Kidney (tissue), 14 donors: ENCODE data around the gene SLC5A3. TPM values are rescaled to one million over a fixed set of nuclear protein-coding genes. Genes with fewer than 3 reads are reported as not detected.

ENCODE experiments used
- DNase-seq, 5 donors: peaks; one replicate each; pipeline ENCODE4 v3.0.0-alpha.2; 2013 to 2020
- FAIRE-seq: peaks from 2 replicates; lab custom pipeline; 2012; peaks lifted over from hg19 to GRCh38; lab: Jason Lieb, UNC
- H3K27ac ChIP-seq, 2 donors: one replicate each; pipeline ENCODE4 v1.7.0; 2013; ENCODE audit warnings: low read depth in 2 of 2, low read length in 2 of 2, inconsistent platforms in 1 of 2
- H3K27me3 ChIP-seq: one replicate; pipeline ENCODE4 v1.7.1; 2013; ENCODE audit warnings: low read length, inconsistent platforms; ENCODE audit not compliant: control insufficient read depth, insufficient read depth
- H3K36me3 ChIP-seq, 3 donors: one replicate each; pipeline versions ENCODE4 v1.7.0 to v1.7.1; 2013; ENCODE audit warnings: low read length in 3 of 3, control low read depth in 1 of 3, inconsistent platforms in 1 of 3; ENCODE audit not compliant: insufficient read depth in 3 of 3, control insufficient read depth in 2 of 3
- H3K4me1 ChIP-seq, 3 donors: one replicate each; pipeline versions ENCODE4 v1.7.0 to v1.7.1; 2013; ENCODE audit warnings: low read length in 3 of 3, inconsistent platforms in 1 of 3, low read depth in 1 of 3; ENCODE audit not compliant: control insufficient read depth in 2 of 3, insufficient read depth in 2 of 3
- H3K4me3 ChIP-seq, 3 donors: one replicate each; pipeline versions ENCODE4 v1.7.0 to v1.8.1; 2013; ENCODE audit warnings: low read length in 3 of 3, control low read depth in 1 of 3, inconsistent platforms in 1 of 3
- H3K9ac ChIP-seq, 3 donors: one replicate each; pipeline versions ENCODE4 v1.7.0 to v1.7.1; 2013; ENCODE audit warnings: low read length in 3 of 3, control low read depth in 1 of 3, inconsistent platforms in 1 of 3
- H3K9me3 ChIP-seq, 3 donors: one replicate each; pipeline versions ENCODE4 v1.7.0 to v1.7.1; 2013; ENCODE audit warnings: low read length in 3 of 3, control low read depth in 1 of 3, inconsistent platforms in 1 of 3; ENCODE audit not compliant: control insufficient read depth in 2 of 3, insufficient read depth in 1 of 3
- intact Hi-C: fragments of 100-400 bp; cut with DNase I; formaldehyde crosslinking; loops from one replicate; pipeline ENCODE4 v1.11.1; 2022
- polyA plus RNA-seq: library from polyadenylated mRNA; stranded (reverse); fragments of 350-450 nt; fragmentation: Illumina TruSeq; extraction: RNeasy Lipid Tissue Mini Kit (QIAGEN cat#74804); gene quantifications from one replicate; pipeline ENCODE4 v1.2.3, GENCODE V29; 2014; ENCODE audit warnings: low read depth, low replicate concordance; ENCODE audit not compliant: insufficient read depth
- total RNA-seq: library from RNA; stranded (reverse); fragmentation: NEBNext Ultra II Directional; extraction: Animal tissue kit (Norgen Biotek cat#: 25700); gene quantifications from one replicate; pipeline ENCODE4 v1.2.1, GENCODE V29; 2021
- TF ChIP-seq, protein P1 (sequence below): IDR thresholded peaks from 3 replicates; pipeline ENCODE4 v1.5.1; 2012; ENCODE audit warnings: mild to moderate bottlenecking, moderate library complexity, borderline replicate concordance; ENCODE audit not compliant: insufficient read depth; ENCODE audit errors: extremely low read depth
- donor health status: control.
- donor health status: control.
- donor health status: control.
- donor health status: control.
- donor health status: control.
- donor health status: DM: yes; HTN: yes; CAD: no.
- donor health status: Normal renal cell carcinoma (clear cell type).

Gene SLC5A3
- total and polyA plus RNA-seq, 2 donors from 2014 or later = 12.4 to 26.0 TPM

DNA sequence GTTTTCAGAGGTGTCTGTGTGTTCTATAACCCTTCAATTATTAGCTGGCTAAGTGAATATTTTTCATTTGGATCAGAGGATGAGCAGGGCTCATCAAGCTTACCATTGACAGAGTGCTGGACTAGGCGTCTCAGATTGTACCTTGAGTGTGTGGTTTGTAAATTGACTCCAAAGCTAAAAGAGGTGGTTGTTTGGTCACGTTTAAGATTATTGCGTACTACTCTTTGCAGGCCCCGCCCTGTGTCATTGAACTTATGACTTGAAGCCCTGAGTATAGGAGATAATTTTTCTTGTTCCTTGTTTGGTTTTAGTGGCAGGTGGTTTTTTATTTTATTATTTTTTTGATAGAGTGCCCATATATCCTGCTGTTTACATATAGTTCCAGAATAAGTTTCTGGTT lies 17.7 kb downstream of the SLC5A3 start:
- Histone ChIP-seq H3K9ac (no peak overlapping the region), H3K9me3 (no peaks in the 10 kb centered on the region), H3K4me3 (no peak overlapping the region), H3K36me3 (peaks cover 0 to 12% (median 9%) of the 10 kb centered on the region in 3 donors), H3K27ac (no peak overlapping the region), H3K4me1 (peaks cover 0 to 9% (median 8%) of the 10 kb centered on the region in 3 donors), H3K27me3 (no peaks in the 10 kb centered on the region)
- TF ChIP-seq, protein P1, sequence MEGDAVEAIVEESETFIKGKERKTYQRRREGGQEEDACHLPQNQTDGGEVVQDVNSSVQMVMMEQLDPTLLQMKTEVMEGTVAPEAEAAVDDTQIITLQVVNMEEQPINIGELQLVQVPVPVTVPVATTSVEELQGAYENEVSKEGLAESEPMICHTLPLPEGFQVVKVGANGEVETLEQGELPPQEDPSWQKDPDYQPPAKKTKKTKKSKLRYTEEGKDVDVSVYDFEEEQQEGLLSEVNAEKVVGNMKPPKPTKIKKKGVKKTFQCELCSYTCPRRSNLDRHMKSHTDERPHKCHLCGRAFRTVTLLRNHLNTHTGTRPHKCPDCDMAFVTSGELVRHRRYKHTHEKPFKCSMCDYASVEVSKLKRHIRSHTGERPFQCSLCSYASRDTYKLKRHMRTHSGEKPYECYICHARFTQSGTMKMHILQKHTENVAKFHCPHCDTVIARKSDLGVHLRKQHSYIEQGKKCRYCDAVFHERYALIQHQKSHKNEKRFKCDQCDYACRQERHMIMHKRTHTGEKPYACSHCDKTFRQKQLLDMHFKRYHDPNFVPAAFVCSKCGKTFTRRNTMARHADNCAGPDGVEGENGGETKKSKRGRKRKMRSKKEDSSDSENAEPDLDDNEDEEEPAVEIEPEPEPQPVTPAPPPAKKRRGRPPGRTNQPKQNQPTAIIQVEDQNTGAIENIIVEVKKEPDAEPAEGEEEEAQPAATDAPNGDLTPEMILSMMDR = no peak
- DNase-seq (no peak), FAIRE-seq (no peak)
- intact Hi-C loops = no loop called here

DNA sequence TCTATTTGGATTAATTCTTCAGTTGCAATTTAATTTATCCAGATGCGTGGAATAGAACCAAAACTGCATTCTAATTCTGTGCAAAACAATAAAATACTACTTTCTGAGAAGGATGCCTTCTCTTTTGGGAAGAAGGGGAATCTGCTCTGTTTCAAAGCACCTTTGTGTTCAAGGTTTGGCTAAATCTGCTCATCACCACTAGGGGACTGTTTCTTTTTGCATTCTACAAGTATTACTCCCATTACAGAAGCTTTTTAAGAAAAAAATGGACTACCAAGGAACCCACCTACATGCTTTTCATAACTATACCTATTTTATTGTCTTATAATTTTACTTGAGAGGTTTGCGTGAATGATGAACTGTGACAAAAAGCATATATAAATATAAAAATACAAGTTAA lies 18.2 kb downstream of the SLC5A3 start:
- peaks cover 0 to 9% (median 8%) of the 10 kb centered on the region in 3 donors for H3K4me1 ChIP-seq
- DNase-seq = no peak
- H3K27ac ChIP-seq = no peak overlapping the region
- intact Hi-C loops = no loop called here
- H3K36me3 ChIP-seq = peaks cover 0 to 17% (median 10%) of the 10 kb centered on the region in 3 donors
- no peaks in the 10 kb centered on the region for H3K9me3 ChIP-seq
- H3K4me3 ChIP-seq = no peak overlapping the region
- TF ChIP-seq, protein P1 = peak; percentile 3
- H3K27me3 ChIP-seq = no peaks in the 10 kb centered on the region
- H3K9ac ChIP-seq = no peak overlapping the region
- no peak for FAIRE-seq

DNA sequence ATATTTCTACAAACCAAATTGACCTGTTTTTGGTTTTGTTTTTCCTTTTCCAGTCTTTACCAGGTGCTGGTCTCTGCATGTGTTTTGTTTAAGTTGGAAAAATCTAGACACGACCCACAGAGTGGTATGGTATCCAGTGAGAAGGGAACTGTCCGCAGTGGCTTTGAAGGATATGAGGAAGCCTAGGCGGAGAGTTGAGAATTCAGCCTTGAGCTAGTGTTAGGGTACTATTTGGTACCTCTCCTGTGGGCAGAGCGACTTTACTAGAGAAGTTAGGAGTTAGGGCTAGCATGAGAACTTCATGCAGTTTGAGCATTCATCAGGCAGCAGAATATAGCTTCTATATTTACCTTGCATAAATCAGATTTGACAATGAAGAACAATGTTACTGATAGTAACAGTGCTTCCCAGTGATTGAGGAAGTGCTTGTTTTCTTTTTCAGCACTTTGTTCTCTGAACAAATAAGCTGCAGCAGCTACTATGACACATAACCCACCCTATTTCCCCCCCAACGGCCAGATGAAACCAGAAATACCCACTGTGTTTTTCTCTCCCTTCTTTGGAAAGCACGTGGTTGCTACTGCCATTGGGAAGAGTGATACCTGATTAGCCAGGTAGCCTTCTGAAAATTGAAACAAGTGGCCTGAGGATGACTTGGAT lies 19.0 kb downstream of the SLC5A3 start:
- Histone ChIP-seq H3K9ac (no peak overlapping the region), H3K27ac (peak overlapping the region in 1 of 2 donors; percentile 13), H3K4me1 (peaks cover 0 to 8% (median 7%) of the 10 kb centered on the region in 3 donors), H3K9me3 (no peaks in the 10 kb centered on the region), H3K36me3 (peaks cover 3 to 18% (median 10%) of the 10 kb centered on the region in 3 donors), H3K4me3 (no peak overlapping the region), H3K27me3 (no peaks in the 10 kb centered on the region)
- DNase-seq (peak in 2 of 5 donors; percentile 11 to 50), FAIRE-seq (no peak)
- intact Hi-C loops = no loop called here
- TF ChIP-seq, protein P1 = no peak
